Renal cortex interstitium (tissue), 11 donors: Measurements from ENCODE around the gene ZNF804A. TPM values are rescaled to one million over a fixed set of nuclear protein-coding genes. Genes with fewer than 3 reads are reported as not detected.
A peak's percentile ranks its signal among the peaks of the same experiment; 100 is the strongest.

Source experiments
- DNase-seq, 11 donors: peaks; one replicate each; pipeline ENCODE4 v3.0.0-alpha.2; 2013; ENCODE audit warnings: low read depth in 9 of 11, low spot score in 4 of 11; ENCODE audit errors: extremely low read depth in 1 of 11
- polyA plus RNA-seq, 3 donors: library from polyadenylated mRNA; unstranded; fragments of 120-200 nt; gene quantifications; one replicate each; pipeline ENCODE4 v1.2.1, GENCODE V29; 2013; ENCODE audit not compliant: insufficient read length in 3 of 3

Gene ZNF804A
- polyA plus RNA-seq, 3 donors: 1.2 to 1.8 (median 1.3) TPM

DNA sequence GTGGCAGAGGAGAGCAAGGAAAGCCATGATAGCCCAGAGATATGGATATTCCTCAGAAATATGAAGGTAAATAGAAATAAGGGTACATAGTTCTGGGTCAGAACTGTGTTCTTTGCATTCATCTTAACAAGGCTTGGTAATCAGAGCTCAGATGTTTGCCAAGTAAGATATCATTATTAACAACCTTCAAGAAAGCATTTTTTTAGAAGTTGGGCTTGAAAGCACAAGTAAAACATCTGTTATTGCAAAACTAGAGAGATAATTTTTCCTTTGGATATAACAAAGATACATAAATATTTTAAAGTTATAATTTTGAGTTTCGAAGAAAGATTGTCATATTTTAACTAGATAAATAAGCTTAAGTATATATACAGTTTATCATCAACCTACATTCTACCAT is 171.4 kb downstream of the ZNF804A start:
- no peak for DNase-seq

DNA sequence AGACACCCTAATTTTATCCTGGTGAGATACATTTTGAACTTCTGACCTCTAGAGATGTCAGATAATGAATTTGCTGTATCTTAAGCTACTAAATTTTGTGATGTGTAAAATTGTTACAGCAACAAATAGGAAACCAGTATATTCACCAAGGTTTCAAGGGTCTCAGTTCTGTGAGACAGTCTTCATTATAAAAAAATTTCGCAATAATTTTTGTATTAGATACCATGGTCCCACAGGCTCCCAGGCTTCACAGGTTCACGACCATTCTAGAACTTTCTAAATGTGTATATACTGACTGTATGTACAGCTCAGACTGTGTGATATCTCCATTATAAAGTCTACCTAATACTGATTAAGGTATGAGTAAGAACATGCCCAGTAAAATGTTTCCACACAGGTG is 181.4 kb downstream of the ZNF804A start:
- DNase-seq: no peak

DNA sequence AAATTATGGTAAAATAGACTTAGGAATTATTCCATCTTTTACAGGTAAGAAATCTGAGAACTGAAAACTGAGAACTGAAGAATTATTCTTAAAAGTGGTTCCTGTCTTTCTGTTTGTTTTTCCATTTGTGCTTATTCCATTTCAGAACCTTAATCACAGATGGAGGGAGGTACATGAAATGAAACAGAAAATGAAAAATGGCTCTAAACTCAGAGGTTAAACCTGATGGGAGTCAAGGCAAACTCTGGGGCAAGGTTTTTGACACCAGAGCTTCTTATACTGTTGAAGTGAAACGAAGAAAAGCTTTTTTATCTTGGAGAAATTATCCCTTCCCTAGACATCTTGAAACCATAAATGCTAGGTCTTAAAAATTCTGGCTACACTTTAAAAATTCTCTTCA is 182.1 kb downstream of the ZNF804A start:
- DNase-seq: no peak

DNA sequence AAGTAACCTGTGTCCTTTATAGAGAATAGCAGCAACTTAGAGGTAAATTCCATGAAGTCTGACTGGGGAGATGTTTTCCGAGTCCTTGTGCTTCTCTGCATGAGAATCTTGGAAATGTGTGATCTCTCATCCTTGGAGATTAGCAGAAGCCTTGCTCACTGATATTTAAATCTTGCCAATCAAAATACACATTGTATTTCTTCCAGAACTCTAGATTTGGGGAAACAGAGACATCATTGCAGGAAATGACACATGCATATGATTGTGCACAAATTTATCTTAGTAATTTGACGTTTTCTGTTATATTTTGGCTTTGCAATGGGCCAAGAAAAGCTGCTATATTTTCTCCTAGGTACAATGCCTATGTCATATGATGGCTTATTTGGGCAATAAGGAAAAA is 182.6 kb downstream of the ZNF804A start:
- no peak for DNase-seq

DNA sequence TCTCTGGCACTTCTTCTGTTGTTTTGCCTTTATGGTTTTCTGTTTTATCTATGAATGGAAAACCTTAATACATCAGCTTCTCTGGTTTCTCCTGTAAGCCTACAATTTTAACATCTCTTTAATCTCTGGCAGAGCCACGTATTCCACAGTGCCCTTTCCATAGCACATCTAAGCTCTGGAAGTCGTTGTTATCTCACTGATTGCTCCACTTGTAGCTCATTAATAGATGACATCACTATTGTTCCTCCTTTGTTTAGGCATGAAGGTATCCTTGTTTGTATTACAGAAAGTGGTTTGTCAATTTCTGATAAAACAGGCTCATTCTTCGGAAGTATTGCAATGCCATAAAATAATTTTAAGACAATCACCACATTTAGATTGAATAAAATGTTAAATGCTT is 185.2 kb downstream of the ZNF804A start:
- no peak for DNase-seq

DNA sequence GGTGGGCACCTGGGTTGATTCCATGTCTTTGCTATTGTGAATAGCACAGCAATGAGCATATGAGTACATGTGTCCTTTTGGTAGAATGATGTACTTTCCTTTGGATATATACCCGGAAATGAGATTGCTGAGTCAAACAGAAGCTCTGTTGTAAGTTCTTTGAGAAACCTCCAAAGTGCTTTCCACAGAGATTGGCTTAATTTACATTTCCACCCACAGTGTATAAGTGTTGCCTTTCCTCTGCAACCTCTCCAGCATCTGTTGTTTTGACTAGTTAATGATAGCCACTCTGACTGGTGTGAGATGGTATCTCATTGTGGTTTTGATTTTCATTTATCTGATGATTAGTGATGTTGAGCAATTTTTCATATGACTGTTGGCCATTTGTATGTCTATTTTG is 194.8 kb downstream of the ZNF804A start:
- no peak for DNase-seq

DNA sequence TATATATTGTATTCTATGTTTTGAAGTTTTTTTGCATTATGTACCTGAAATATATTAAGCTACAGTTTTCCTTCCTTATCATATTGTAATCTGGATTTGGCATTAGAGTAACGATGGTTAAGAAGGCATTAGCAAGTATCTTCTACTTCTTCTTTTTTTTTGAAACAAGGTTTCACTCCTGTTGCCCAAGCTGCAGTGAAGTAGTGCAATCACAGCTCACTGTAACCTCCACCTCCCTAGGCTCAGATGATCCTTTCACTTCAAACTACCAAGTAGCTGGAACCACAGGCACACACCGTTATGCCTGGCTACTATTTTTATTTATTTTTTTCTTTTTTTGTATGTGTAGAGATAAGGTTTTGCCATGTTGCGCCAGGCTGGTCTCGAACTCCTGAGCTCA is 201.1 kb downstream of the ZNF804A start:
- DNase-seq: no peak

DNA sequence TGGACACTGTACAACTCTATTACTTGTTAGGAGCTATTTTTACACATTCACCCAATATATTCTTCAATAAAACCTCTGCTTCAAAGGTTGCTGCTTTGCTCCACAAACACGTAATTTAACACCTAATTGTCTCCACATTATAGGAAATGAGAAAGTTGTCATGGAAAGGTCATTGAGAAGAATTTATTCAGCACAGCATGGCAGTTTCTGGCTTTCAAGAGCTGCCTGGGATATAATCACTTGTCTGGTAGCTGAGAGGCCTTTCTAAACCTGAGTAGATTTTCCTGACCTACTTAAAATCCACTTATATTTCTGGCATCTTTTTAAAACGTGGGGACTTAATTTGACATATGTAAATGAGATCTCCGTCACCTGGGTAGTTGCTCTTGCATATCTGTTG is 216.1 kb downstream of the ZNF804A start:
- DNase-seq: no peak

DNA sequence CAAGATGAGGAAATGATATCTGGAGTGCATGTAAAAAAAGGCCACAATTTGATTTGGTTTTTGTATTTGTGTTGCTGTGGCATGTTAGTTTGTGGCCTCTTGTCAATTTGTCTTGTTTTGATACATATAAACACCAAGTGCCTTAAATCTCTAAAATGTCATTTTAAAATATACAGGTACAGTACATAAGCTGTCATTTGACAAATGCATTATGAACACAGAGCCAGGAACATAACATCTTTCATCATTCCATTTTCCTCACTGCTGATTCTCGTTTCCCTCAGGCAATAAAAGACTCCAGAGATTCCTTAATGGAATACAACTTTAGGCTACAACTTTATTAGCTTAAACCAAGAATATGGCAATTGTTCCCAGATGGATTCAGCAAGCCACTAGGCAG is 217.5 kb downstream of the ZNF804A start:
- DNase-seq: no peak

DNA sequence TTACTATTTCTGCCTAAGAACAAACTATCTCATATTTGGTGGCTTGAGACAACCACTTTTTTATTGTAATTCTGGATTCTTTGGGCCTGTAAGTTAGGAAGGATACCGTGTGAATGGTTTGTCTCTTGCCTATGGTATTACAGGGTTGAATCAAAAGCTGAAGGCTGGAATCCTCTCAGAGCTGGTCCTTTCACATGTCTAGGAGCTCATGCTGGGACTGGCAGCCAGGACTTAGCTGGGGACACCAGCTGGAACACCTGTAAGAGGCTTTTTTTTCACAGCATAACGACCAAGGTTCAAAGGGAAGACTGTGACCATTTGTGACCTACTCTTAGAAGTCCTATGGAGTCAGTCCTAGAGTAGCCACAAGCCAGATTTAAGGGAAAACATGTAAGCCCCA is 226.3 kb downstream of the ZNF804A start:
- DNase-seq: no peak

DNA sequence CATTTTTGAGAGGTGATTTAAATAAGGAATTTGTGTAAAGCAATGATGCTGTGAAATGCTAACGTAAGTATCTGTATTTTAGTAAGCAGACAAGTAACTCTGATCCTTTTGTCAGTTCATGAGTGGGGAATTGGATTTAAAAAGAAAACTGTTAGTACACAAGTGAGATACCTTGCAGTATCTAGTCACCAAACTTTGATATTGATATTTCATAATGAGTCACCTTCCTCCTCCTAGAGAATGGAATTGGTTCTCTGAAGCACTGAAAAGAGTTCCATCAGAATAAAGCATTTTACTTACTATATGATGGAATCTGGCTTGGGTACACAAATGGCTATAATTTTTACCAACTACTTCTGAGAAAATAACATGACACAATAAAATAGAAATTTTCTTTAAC is 232.2 kb downstream of the ZNF804A start:
- no peak for DNase-seq

DNA sequence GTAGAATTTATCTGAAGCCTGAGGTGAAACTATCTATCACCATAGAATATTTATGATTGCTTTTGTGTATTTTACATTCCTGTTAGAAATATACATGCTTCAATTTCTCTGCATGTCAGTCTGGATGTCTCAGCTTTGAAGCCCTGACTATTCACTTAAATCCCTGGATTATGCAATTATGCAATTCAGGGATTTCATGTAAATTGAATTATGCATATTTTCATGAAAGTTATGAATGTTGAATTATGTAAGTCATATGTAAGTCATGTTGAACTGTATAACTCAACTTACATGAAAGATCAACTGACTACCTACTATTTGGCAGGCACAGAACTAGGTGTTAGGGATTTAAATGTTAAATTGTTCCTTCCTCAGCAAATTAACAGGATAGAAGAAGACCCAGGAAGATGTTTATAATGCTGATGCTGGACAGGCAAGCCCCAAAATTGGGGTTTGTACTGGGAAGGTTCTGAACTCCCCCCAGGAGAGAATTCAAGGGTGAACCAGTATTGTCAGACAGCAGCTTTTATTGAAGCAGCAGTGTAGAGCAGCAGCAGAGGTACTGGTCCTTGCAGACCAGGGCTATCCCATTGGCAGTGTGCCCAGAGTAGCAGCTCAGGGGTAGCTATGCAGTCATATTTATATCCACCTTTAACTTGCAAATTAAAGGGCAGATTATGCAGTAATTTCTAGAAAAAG is 236.5 kb downstream of the ZNF804A start:
- peak in 2 of 11 donors; percentile 3 for DNase-seq

DNA sequence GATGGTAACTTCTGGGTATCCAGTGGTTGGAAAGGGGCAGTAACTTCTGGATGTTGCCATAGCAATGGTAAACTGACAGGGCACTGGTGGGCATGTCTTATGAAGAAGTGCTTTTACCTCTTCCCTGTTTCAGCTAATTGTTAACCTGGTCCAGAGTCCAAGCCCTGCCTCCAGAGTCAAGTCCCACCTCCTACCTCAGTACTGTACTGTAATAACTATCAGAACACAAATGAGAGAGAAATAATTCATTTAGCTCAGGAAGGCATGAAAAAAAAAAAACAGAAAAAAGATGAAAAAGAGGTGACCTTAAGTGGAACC is 237.0 kb downstream of the ZNF804A start:
- peak in 2 of 11 donors; percentile 3 to 8 for DNase-seq

DNA sequence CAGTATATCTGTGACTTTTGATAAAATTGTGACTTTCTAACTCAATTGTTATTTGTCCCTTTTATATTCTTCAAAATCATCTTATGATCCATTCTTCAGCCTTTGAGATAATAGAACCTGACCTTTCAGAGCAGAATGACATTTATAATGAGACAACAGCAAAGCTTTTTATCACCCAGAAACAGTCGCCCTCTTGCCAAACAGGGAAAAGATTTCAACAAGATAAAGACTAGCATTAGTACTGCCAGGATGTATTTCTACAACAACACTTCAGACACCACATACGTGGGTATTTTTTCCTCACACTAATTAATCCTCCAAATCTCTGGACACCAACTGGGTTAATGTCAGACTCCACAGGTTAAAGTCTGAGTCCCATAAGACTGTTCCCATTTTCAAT is 249.0 kb downstream of the ZNF804A start:
- no peak for DNase-seq

DNA sequence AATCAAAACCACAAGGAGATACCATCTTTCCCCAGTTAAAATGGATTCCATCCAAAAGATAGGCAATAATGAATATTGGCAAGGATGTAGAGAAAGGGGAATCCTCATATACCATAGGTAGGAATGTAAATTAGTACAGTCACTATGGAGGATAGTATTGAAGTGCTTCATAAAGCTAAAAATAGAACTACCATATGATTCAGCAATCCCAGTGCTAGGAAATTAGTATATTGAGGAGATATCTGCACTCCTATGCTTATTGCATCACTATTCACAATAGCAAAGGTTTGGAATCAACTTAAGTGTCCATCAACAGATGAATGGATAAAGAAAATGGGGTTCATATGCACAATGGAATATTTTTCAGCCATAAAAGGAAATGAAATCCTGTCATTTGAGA is 251.2 kb downstream of the ZNF804A start:
- no peak for DNase-seq

DNA sequence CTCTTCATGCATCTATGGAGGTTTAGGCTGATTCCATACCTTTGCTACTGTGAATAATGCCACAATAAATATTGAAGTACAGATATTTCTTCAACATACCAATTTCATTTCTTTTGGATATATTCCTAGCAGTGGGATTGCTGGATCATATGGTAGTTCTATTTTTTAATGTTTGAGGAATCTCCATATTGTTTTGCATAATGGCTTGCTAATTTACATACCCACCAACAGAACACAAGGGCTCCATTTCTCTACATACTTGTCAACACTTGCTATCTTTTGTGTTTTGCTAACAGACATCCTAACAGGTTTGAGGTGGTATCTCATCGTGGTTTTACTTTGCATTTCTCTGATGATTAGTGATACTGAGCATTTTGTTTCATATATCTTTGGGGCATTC is 253.2 kb downstream of the ZNF804A start:
- no peak for DNase-seq

DNA sequence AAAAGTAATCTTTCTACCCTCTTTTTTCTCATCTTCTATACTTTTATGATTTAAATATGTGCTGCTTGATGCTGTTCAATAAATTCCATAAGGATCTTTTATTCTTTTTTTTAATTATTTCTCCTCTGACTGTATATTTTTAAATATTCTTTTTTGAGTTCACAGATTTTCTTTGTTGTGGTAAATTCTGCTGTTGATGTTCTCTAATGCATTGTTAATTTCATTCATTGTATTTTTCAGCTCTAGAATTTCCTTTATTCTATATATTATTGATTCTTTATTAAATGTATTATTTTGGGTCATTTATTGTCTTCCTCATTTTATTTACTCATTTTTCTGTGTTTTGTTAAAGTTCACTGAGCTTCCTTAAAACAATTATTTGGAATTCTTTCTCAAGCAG is 260.9 kb downstream of the ZNF804A start:
- no peak for DNase-seq

DNA sequence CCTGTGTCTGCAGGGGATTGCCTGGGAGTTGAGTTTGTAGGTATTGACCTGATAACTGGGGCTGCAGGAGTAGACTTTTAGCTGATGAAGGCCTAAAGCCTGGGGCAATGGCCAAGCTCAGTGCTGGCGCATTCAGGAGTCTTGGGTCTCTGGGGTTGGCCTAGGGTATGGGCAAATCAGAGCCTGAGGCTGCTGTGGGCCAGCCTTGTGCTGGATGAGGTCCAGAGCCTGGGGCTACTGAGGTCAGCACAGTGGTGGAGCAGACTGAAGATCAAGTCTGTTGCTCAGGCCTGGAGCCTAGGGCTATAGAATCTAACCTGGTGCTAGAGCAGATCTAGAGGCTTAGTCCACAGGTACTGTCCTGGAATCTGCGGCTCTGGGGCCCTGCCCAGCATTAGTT is 262.4 kb downstream of the ZNF804A start:
- no peak for DNase-seq

DNA sequence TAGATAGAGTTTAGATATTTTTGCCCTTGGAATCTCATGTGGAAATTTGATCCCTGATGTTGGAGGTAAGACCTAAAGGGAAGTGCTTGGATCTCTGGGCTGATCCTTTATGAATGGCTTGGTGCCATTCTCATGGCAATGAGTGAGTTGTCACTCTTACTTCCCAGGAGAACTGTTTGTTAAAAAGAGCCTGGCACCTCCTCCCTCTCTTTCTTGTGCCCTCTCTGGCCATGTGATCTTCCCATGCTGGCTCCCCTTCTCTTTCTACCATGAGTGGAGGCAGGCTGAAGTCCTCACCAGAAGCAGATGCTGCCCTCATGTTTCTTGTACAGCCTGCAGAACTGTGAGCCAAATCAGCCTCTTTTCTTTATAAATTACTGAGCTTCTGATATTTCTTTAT is 276.9 kb downstream of the ZNF804A start:
- DNase-seq: no peak

DNA sequence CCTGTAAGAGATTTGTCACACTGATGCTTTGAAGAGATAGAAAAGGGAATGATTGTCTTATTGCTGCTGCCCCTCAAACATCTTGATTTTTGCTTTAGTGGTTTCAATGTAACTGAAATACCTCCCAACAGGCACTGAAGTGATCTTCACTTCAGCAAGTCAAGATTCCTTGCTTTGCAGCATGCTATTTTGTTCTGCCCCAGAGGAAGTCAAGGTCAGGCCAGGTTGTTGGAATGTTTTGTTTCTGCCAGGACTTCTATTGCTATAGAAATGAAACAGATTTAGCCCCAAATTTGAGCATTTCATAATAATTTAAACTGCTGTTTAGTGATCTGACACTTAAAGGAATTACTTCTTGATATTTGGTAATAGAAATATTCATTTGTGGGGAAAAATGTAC is 277.6 kb downstream of the ZNF804A start:
- DNase-seq: no peak

DNA sequence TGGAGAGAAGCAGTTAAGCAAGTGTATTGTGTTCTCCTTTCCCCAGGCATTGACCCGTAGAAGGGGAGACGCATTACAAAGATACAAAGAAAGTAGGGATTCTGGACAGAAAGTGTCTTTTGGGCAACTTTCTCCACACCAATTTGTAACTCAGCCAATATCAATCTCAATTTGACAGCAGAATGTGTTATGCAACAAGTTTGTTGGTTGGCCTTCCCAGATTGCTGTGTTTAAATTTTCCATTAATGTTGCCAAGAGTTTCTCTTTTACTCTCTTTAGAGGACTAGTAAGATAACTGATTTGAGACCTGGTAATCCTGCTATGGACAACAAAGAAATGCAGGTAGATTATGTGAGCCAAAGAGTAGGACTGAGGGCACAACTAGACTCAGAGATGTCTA is 279.6 kb downstream of the ZNF804A start:
- DNase-seq: no peak

DNA sequence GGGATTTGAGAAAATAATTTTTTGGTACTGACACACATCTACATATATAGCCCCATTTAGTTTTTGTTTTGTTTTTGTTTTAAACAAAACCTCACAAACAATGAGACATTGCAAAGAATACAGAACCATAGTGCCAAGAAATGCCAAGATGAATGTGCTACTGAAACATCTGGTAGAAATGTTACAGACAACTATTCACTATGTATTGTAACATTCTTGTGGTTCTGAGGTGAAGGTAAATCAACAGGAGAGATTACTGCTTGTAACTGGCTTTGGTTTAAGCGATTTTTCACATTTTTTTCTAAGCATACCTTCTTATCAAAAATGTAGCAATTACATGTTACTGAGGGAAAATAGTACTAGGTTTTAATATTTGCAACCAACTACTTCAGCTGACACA is 281.3 kb downstream of the ZNF804A start:
- DNase-seq: no peak
